Fibroblast of lung (primary cell): ENCODE measurements around the gene CRMP1. TPM values are rescaled to one million over a fixed set of nuclear protein-coding genes. Genes with fewer than 3 reads are reported as not detected.

ENCODE experiments used
- DNase-seq, 2 donors: peaks; one replicate each; pipeline versions ENCODE4 v3.0.0 to v3.0.0-alpha.2; 2010; ENCODE audit warnings: low read depth in 2 of 2
- H2AFZ ChIP-seq: 2 replicates; pipeline ENCODE4 v1.5.1; 2012; ENCODE audit warnings: low read length, control low read depth, inconsistent platforms
- H3K27ac ChIP-seq: 2 replicates; pipeline ENCODE4 v1.5.1; 2011; ENCODE audit warnings: low read length, control low read depth; ENCODE audit not compliant: insufficient read depth
- H3K27me3 ChIP-seq: 2 replicates; pipeline ENCODE4 v1.5.1; 2011; ENCODE audit warnings: mild to moderate bottlenecking, low read length; ENCODE audit not compliant: control insufficient read depth, insufficient read depth
- H3K36me3 ChIP-seq: 2 replicates; pipeline ENCODE4 v1.5.1; 2011; ENCODE audit warnings: low read length; ENCODE audit not compliant: control insufficient read depth, insufficient read depth
- H3K4me1 ChIP-seq: 2 replicates; pipeline ENCODE4 v1.5.1; 2011; ENCODE audit warnings: low read length; ENCODE audit not compliant: control insufficient read depth, insufficient read depth; ENCODE audit errors: extremely low read depth
- H3K4me2 ChIP-seq: 2 replicates; pipeline ENCODE4 v1.5.1; 2011; ENCODE audit warnings: low read length, control low read depth; ENCODE audit not compliant: insufficient read depth; ENCODE audit errors: extremely low read depth
- H3K4me3 ChIP-seq, 4 experiments: fragments of 200-600 bp in 1 of 4; sonication (generic) in 1 of 4; replicated peaks in 1 of 4; 2 replicates each; pipeline ENCODE4 v1.5.1; 2011 to 2016; ENCODE audit warnings: low read length in 4 of 4, low read depth in 3 of 4, mild to moderate bottlenecking in 3 of 4, control low read depth in 2 of 4, inconsistent platforms in 1 of 4, mixed read lengths in 1 of 4; ENCODE audit not compliant: insufficient read depth in 1 of 4; ENCODE audit errors: control extremely low read depth in 1 of 4
- H3K79me2 ChIP-seq: 2 replicates; pipeline ENCODE4 v1.5.1; 2012; ENCODE audit warnings: mild to moderate bottlenecking, low read length, inconsistent platforms; ENCODE audit not compliant: control insufficient read depth, insufficient read depth
- H3K9ac ChIP-seq: 2 replicates; pipeline ENCODE4 v1.5.1; 2011; ENCODE audit warnings: mild to moderate bottlenecking, low read length, control low read depth; ENCODE audit not compliant: insufficient read depth
- H3K9me3 ChIP-seq: 2 replicates; pipeline ENCODE4 v1.5.1; 2012; ENCODE audit warnings: low read depth, low read length; ENCODE audit not compliant: control insufficient read depth, insufficient read depth
- H4K20me1 ChIP-seq: 2 replicates; pipeline ENCODE4 v1.5.1; 2011; ENCODE audit warnings: low read length; ENCODE audit not compliant: control insufficient read depth, insufficient read depth; ENCODE audit errors: extremely low read depth
- EZH2 ChIP-seq: IDR thresholded peaks from 2 replicates; pipeline ENCODE4 v1.5.1; 2012; ENCODE audit warnings: low read length, control low read depth, mild to moderate bottlenecking; ENCODE audit errors: missing control alignments
- polyA plus RNA-seq, 2 donors: library from polyadenylated mRNA; depleted of rRNA in 1 of 2; stranded (reverse) in 1 of 2; unstranded in 1 of 2; fragments of >200 nt; gene quantifications; 2 replicates each; pipeline ENCODE4 v1.2.1, GENCODE V29; 2011 to 2012; ENCODE audit warnings: missing spikeins in 1 of 2
- total RNA-seq: library from RNA; depleted of rRNA; stranded (reverse); fragments of >200 nt; gene quantifications from 2 replicates; pipeline ENCODE4 v1.2.1, GENCODE V29; 2014
- TF ChIP-seq, protein P1 (sequence below), 2 donors: IDR thresholded peaks in 1 of 2; conservative IDR thresholded peaks in 1 of 2; 1 replicate in 1 of 2; 2 replicates in 1 of 2; pipeline ENCODE4 v1.5.1; 2011 to 2012; ENCODE audit warnings: low read length in 2 of 2, control low read depth in 1 of 2, inconsistent platforms in 1 of 2, low read depth in 1 of 2, mild to moderate bottlenecking in 1 of 2

The CRMP1 gene
- total and polyA plus RNA-seq, 2 donors (not counting 1 experiment from before 2014, with no cell fraction given), result 0.33 to 2.7 TPM

DNA sequence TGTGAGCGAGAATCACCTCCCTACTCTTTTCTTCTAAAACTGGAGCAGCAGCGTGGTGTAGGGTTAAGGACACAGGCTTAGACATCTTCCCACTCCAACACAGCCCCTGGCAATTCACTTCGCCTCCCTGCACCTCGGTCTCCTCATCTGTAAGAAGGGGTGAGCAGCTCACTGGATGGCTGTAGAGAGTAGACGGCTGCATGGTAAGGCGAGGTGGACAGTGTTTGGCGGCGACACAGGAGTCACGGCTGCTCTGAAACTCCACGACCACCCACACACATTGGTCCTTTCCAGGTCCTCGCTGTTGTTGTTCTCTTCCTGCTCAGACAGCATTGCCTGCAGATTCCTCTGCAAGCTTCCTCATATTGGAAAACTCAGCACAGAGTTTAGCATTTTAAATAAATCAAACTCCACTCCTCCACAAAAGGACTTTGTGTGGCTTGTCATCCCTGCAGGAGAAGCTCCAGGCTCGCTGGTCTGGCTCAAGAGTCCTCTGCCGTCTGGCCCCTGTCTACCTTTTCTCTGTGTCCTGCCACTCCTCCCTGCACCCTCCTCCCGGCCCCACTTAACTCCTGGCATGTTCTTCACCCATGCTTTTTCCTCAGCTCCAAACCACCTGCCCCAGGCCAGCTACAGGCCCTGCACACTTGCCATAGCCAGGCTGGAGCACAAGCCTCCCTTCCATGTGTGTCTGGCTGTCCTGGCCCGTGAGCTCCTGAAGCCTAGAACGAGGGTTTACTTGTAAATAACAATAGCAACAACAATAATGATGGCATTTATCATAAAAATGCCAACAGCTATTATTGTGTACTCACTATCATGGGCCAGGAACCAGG is 41.3 kb upstream of the CRMP1 start:
- Histone ChIP-seq H2AFZ (no peak overlapping the region), H4K20me1 (no peaks in the 10 kb centered on the region), H3K36me3 (no peaks in the 10 kb centered on the region), H3K27me3 (no peaks in the 10 kb centered on the region), H3K9me3 (no peaks in the 10 kb centered on the region), H3K4me1 (no peaks in the 10 kb centered on the region), H3K27ac (no peak overlapping the region), H3K4me3 (no peak overlapping the region), H3K79me2 (no peaks in the 10 kb centered on the region), H3K4me2 (no peak overlapping the region), H3K9ac (no peak overlapping the region)
- TF ChIP-seq EZH2, result no peak
- TF ChIP-seq, protein P1, sequence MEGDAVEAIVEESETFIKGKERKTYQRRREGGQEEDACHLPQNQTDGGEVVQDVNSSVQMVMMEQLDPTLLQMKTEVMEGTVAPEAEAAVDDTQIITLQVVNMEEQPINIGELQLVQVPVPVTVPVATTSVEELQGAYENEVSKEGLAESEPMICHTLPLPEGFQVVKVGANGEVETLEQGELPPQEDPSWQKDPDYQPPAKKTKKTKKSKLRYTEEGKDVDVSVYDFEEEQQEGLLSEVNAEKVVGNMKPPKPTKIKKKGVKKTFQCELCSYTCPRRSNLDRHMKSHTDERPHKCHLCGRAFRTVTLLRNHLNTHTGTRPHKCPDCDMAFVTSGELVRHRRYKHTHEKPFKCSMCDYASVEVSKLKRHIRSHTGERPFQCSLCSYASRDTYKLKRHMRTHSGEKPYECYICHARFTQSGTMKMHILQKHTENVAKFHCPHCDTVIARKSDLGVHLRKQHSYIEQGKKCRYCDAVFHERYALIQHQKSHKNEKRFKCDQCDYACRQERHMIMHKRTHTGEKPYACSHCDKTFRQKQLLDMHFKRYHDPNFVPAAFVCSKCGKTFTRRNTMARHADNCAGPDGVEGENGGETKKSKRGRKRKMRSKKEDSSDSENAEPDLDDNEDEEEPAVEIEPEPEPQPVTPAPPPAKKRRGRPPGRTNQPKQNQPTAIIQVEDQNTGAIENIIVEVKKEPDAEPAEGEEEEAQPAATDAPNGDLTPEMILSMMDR (conservative IDR thresholded peaks at IDR 0.05 in 1 of 2, IDR thresholded peaks at IDR 0.05 in 1 of 2; ENCODE audit: low read depth in 1 of 2, low read length in 2 of 2), result no peak
- no peak for DNase-seq

DNA sequence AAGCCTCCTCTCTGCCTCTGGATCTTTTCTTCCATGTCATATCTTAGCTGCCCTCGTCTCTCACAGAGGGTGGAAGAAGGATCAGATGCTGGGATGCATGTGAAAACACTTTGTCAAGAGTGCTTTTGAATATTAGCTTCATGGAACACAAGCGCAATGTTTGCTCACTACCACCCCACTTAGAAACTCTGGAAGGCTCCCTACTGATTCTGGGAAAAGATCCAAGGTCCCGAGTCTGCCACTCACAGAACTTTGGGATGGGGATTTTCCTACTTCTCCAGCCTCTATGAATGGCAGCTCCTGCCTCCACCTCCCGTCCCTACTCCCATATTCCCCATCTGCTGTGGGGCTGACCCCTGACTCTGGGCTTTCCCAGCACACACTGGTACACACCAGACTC is 40.2 kb upstream of the CRMP1 start:
- H3K27ac ChIP-seq, result no peak overlapping the region
- H3K9me3 ChIP-seq, result no peaks in the 10 kb centered on the region
- H3K36me3 ChIP-seq, result no peaks in the 10 kb centered on the region
- no peak for DNase-seq
- no peaks in the 10 kb centered on the region for H3K27me3 ChIP-seq
- H3K9ac ChIP-seq, result no peak overlapping the region
- no peaks in the 10 kb centered on the region for H3K4me1 ChIP-seq
- no peak for TF ChIP-seq EZH2
- TF ChIP-seq, protein P1 (conservative IDR thresholded peaks at IDR 0.05 in 1 of 2, IDR thresholded peaks at IDR 0.05 in 1 of 2; ENCODE audit: low read depth in 1 of 2, low read length in 2 of 2), result no peak
- H4K20me1 ChIP-seq, result no peaks in the 10 kb centered on the region
- no peak overlapping the region for H3K4me2 ChIP-seq
- H2AFZ ChIP-seq, result no peak overlapping the region
- no peaks in the 10 kb centered on the region for H3K79me2 ChIP-seq
- H3K4me3 ChIP-seq, result no peak overlapping the region

DNA sequence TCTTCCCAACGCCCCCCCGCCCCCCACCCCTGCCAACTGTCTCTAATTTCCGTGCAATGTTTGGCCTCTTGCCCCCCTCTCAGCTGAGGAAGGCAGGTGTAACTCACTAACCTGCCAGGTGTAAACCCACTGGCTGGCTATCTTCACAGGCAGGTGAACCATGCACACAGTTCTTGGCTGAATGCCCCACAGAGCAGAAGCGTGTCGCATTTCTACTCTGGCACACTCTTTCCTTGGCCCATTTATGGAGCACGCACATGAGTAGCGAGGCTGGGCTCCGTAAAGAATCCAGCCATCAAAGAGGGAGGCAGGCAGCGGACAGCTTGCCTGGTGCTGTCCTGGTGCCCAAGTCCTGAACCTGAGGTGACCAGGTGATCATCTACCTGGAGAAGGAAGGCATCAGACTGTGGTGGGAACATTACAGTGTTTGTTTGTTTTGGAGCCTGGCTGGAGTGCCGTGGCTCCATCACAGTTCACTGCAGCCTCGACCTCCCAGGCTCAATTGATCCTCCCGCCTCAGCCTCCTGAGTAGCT is 39.2 kb upstream of the CRMP1 start:
- Histone ChIP-seq H3K4me3 (no peak overlapping the region), H3K27me3 (no peaks in the 10 kb centered on the region), H3K36me3 (no peaks in the 10 kb centered on the region), H4K20me1 (no peaks in the 10 kb centered on the region), H3K4me2 (no peak overlapping the region), H2AFZ (no peak overlapping the region), H3K9me3 (no peaks in the 10 kb centered on the region), H3K79me2 (no peaks in the 10 kb centered on the region), H3K4me1 (no peaks in the 10 kb centered on the region), H3K9ac (no peak overlapping the region), H3K27ac (no peak overlapping the region)
- TF ChIP-seq, protein P1 (conservative IDR thresholded peaks at IDR 0.05 in 1 of 2, IDR thresholded peaks at IDR 0.05 in 1 of 2; ENCODE audit: low read depth in 1 of 2, low read length in 2 of 2), result no peak
- no peak for TF ChIP-seq EZH2
- no peak for DNase-seq
